ENCODE results near the gene DNM2. TPM values are rescaled to one million over a fixed set of nuclear protein-coding genes. Genes with fewer than 3 reads are reported as not detected.
"Not testable (repeated sequence)": the region's sequence is repeated elsewhere in the genome, so short reads cannot be mapped to it uniquely, and the experiment has no call there.

Gene DNM2
- polyA plus RNA-seq, 1 donor: 75.8 TPM

DNA sequence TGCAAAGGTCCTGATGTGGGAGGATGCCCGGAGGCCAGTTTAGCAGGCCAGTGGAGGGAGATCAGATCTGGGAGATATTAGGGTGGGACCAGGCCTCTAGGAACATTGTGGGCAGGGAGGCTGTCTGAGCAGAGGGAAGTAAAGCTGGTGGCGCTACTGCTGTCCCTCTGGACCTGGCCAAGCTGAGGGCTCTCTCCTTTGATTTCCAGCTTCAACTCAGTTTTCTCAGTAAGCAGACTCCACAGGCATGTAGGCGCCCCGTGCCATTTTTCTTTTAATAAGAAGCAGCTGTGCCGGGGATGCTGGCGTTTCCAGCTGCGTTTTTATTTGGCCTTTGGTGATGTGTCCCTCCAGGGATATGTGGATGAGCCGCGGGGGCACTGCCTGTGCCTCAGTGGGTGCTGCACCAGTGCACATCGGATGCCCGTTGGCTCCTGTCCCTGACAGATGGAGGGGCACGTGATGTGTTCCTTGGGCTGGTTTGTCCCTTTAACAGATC is 6.7 kb downstream of the DNM2 start:
- no peak for DNase-seq (ENCODE audit: low read depth)

DNA sequence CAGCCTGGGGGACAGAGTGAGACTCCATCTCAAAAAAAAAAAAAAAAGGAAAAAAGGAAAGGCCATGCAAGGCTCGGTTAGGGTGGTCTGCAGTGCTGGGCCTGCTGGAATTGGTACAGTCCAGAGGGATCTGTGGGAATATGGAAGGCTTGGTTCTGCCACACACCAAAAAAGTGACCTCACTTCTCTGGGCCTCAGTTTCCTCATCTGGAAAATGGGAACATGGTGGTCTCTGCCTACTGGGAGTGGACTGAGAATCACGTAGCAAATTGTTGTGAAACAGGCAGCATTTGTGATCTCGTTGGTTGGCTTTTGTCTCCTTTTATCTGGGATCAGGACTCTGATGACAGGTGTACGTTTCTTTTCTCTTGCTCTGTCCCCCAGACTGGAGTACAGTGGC is 7.5 kb downstream of the DNM2 start:
- DNase-seq (ENCODE audit: low read depth): no peak

- DNase-seq (ENCODE audit: low read depth): no peak
These were observed 8.4 kb downstream of the DNM2 start for GRCh38 chr19:10726268-10726667.

- no peak for DNase-seq (ENCODE audit: low read depth)
These were observed 9.9 kb downstream of the DNM2 start for GRCh38 chr19:10727685-10728201.

GRCh38 chr19:10729411-10729810 is 11.5 kb downstream of the DNM2 start:
- no peak for DNase-seq (ENCODE audit: low read depth)

DNA sequence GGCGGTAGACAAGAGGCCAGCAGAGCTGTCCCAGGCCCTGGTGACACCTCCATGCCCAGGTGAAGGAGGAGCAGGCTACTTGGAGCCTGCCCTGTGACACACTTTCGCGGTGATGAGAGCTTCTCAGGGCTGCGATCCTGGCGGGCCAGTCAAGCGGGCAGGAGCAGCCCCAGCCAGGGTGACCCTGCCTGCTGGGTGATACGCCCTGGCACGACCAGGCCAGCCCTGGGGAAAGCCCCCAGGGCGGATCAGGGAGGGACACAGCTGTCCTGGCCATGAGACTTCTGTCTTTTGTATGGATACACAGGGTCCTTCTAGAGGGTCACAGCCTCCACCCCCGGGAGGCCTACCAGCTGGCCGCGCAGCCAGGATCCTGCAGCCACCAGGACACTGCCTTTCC is 13.1 kb downstream of the DNM2 start:
- DNase-seq (ENCODE audit: low read depth): no peak

DNA sequence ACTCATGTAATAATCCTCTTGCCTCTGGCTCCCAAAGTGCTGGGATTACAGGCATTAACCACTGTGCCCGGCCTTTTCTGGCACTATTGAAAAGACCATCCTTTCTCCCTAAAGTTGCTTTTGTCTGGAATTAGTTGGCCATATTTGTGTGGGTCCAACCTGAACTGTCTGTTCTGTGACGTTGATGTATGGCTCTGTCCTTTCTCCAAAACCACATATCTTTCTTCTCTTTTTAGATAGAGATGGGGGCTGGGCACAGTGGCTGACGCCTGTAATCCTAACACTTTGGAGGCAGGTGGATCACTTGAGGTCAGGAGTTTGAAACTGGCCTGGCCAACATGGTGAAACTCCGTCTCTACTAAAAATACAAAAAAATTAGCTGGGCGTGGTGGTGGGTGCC is 17.9 kb downstream of the DNM2 start:
- no peak for DNase-seq (ENCODE audit: low read depth)

- no peak for DNase-seq (ENCODE audit: low read depth)
These were observed 18.3 kb downstream of the DNM2 start for GRCh38 chr19:10736189-10736588.

DNA sequence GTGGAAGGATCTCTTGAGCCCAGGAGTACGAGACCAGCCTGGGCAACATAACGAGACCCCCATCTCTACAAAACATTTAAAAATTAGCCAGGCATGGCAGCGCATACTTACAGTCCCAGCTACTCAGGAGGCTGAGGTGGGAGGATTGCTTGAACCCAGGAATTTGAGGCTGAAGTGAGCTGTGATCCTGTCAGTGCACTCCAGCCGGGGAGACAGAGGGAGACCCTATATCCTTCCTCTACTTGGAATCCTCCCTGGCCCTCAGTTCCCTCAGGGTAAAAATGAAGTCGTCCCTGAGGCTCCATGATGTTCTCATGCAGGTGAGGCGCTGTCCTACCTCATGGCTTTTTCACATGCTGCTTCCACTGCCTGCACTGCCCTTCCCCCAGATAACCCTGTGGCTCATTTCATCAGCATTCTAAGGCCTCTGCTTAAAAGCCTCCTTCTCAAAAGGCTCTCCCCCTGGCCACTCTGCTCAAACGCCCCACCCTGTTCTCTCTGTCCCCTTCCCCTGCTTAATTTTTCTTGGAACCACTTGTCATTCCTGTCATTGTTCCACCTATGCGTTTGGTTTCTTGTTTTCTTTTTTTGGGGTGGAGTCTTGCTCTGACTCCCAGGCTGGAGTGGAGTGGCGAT is 19.2 kb downstream of the DNM2 start:
- DNase-seq (ENCODE audit: low read depth): no peak

GRCh38 chr19:10737722-10738121 is 19.8 kb downstream of the DNM2 start:
- no peak for DNase-seq (ENCODE audit: low read depth)

GRCh38 chr19:10740798-10741197 is 22.9 kb downstream of the DNM2 start:
- DNase-seq (ENCODE audit: low read depth): no peak

GRCh38 chr19:10742476-10742875 is 24.6 kb downstream of the DNM2 start:
- no peak for DNase-seq (ENCODE audit: low read depth)

DNA sequence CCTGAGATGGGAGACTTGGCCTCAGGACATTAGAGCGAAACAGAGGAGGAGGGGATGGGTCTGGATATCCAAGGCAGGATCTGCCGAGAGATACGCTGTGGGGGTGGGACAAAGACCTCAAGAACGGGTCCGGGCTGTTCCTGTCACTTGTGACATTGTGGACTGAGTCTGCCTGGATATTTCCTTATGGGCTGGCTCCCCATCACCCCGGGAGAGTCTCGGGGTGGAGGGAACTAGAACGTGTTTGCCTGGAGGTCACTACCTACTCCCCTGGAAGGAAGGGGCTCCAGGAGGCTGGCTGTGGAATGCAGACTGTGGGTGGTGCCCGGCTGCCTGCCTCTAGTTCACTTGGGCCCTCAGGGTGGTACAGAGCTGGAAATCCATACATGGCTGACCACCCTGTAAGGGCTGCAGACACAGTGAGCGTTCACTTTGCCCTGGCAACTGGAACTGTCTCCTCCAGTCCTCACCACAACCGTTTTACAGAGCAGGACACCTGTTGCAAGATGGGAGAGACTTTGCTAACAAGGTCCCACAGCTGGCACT is 26.4 kb downstream of the DNM2 start:
- DNase-seq (ENCODE audit: low read depth): no peak

GRCh38 chr19:10744801-10745293 is 27.0 kb downstream of the DNM2 start:
- no peak for DNase-seq (ENCODE audit: low read depth)

- DNase-seq (ENCODE audit: low read depth): not testable (repeated sequence)
These were observed 28.6 kb downstream of the DNM2 start for GRCh38 chr19:10746437-10746836.

- no peak for DNase-seq (ENCODE audit: low read depth)
These were observed 29.4 kb downstream of the DNM2 start for GRCh38 chr19:10747271-10747670.

DNA sequence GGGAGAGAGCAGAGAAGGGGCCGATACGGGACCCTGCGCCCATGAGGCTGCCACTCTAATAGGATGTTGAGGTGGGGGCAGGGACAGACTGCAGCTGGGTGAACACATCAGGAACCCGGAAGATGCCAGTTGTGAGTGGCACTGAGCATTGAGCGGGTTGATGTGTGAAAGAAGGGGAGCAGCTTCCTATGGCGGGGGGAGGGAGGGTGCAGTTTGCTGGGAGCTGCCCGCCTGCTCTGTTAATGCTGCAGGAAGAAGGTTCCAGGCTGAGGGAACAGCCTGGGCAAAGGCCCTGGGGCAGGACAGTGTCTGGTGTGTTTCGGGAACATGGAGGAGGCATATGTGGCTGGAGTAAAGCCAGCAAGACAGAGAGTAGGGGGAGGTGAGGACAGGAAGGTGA is 29.8 kb downstream of the DNM2 start:
- no peak for DNase-seq (ENCODE audit: low read depth)

DNA sequence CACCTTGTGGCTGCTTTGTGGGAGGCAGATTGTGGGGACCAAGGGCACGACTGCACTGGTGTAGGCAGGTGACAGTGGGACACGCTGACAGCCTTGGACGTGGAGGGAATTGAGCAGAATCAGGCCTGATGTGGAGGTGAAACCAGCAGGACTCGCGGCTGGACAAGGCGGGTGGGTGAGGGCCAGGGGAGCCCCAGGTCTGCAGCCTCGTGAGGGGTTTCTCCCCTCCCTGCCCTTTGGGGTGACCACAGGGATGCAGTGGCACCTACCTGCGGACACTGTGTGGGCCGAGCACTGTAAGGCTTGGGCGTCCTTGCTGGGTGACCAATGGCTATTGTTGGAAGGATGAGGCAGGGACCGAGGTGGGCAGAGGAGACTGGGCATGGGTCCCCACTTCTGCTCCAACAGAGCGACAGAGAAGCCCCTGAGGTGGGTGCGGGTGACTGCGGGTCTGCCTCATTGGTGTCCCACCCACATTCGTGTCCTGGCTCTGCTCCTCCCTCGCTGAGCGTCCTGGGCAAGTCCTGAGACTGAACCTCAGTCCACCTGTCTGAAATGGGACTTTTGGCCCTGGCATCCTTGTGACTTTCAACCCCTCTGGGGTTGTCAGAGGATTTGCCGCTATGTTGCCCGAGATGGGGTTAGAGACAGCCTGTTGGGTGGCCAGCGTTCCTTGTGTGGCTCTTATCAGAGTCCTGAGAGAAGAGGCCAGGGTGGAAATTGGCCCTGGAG is 30.5 kb downstream of the DNM2 start:
- DNase-seq (ENCODE audit: low read depth): no peak

DNA sequence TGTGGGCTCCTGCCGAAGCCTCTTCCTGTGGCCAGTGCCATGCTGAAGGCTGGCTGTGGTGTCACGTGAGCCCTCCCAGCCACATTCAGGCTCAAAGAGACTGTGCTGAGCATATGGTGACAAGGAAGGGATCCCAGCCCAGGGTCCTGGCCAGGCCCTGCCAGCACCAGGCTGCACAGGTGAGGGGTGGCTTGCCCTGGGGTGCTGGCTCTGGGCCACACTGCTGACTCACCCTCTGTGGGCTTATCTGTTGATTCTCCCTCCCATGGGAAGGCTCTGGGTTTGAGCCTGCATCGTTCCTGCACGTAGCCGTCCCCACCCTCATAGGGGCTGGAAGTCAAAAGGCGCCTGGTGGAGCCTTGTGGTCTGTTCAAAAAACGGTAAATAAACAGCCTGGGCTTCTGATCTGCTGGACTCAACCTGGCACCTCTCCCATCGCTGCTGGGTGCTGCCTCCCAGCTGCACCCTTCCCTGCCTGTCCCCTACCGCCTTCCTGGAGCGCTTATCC is 31.1 kb downstream of the DNM2 start:
- DNase-seq (ENCODE audit: low read depth): no peak

- no peak for DNase-seq (ENCODE audit: low read depth)
These were observed 31.8 kb downstream of the DNM2 start for GRCh38 chr19:10749435-10750384.
